T-helper 1 cell (primary cell): ENCODE measurements around the gene RETREG2.
A peak's percentile ranks its signal among the peaks of the same experiment; 100 is the strongest.
"Not testable (repeated sequence)": the region's sequence is repeated elsewhere in the genome, so short reads cannot be mapped to it uniquely, and the experiment has no call there.

Source experiments
- DNase-seq, 5 donors: peaks; one replicate each; pipeline ENCODE4 v3.0.0-alpha.2; 2012 to 2020

RETREG2 gene

DNA sequence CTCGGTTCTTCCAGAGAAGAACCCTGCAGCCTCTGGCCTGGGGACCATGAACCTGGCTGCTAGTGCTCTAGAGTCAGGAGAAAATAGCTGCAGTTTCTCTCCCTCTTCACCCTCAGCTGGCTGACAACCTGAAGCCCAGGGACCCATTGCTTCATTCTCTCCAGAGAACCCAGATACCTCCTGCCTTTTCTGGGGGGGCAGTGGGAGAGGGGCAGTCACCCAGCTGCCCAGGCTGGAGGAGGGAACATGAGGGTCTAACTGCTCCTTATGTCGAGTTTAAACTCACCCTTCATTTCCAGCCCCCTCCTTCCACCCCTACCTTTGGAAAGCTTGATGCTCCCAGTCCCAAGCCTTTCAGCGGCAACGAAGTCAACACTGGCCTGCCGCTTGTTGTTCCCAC lies 20.9 kb downstream of the RETREG2 start:
- no peak for DNase-seq

DNA sequence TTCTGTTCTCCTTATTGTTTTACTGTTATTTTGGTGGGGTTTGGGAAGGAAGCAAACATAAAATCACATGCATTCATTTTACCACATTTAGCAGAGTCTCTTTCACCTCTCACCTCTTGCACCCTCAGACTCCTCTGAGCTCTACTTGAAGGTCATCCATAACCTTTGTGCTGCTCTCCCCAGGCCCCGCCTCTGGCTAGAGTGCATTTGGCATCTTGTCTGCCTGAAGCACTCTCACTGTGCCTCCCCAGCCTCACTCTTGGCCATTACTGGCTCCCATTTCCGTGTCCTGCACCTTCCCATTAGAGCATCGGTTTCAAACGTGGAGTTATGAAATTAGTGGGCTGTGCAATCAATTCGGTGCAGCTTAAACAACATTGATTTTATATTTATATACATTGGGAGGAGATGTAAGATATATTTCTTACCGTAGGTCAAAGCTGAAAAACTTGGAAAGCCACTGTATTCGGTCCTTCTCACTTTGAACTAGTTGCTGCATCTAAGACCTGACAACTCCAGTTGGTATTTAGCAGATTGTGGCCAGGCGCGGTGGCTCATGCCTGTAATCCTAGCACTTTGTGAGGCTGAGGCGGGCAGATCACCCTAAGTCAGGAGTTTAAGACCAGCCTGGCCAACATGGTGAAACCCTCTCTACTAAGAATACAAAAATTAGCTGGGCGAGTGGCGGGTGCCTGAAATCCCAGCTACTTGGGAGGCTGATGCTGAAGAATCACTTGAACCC lies 21.6 kb downstream of the RETREG2 start:
- no peak for DNase-seq

DNA sequence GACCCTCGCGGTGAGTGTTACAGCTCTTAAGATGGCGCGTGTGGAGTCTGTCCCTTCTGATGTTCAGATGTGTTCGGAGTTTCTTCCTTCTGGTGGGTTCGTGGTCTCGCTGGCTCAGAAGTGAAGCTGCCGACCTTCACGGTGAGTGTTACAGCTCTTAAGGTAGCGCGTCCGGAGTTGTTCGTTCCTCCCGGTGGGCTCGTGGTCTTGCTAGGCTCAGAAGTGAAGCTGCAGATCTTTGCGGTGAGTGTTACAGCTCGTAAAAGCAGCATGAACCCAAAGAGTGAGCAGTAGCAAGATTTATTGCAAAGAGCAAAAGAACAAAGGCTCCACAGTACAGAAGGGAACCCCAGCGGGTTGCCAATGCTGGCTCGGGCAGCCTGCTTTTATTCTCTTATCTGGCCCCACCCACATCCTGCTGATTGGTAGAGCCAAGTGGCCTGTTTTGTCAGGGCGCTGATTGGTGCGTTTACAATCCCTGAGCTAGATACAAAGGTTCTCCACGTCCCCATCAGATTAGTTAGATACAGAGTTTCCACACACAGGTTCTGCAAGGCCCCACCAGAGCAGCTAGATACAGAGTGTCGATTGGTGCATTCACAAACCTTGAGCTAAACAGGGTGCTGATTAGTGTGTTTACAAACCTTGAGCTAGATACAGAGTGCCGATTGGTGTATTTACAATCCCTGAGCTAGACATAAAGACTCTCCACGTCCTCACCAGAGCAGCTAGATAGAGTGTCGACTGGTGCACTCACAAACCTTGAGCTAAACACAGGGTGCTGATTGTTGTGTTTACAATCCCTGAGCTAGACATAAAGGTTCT lies 22.6 kb downstream of the RETREG2 start:
- not testable (repeated sequence) for DNase-seq

- not testable (repeated sequence) for DNase-seq
Observed at GRCh38 chr2:219201331-219201730, 23.3 kb downstream of the RETREG2 start.

- DNase-seq, result no peak
Observed at GRCh38 chr2:219204425-219205164, 26.5 kb downstream of the RETREG2 start.

- DNase-seq, result no peak
Observed at GRCh38 chr2:219205165-219205538, 27.1 kb downstream of the RETREG2 start.

DNA sequence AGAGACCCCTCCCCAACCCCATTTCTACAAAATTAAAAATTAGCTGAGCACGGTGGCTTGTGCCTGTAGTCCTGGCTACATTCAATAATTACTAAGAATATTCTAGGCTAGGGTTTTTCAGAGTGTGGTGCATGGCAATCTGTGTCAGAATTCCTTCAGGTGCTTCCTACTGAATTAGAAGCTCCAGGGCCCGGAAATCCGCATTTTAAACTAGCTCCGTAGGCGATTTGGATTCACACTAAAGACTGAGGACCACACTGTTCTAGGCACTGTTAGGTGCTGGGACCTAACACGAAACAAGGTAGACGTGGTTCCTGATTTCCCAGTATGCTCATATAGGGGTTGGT lies 27.9 kb downstream of the RETREG2 start:
- no peak for DNase-seq

GRCh38 chr2:219206328-219207133 lies 28.5 kb downstream of the RETREG2 start, which contains the start of gene ZFAND2B:
ZFAND2B (plus strand) TSS chr2:219206782; CDS start chr2:219206988, 206 bp downstream.
- DNase-seq, result peak; percentile 90 to 97 (median 93)

DNA sequence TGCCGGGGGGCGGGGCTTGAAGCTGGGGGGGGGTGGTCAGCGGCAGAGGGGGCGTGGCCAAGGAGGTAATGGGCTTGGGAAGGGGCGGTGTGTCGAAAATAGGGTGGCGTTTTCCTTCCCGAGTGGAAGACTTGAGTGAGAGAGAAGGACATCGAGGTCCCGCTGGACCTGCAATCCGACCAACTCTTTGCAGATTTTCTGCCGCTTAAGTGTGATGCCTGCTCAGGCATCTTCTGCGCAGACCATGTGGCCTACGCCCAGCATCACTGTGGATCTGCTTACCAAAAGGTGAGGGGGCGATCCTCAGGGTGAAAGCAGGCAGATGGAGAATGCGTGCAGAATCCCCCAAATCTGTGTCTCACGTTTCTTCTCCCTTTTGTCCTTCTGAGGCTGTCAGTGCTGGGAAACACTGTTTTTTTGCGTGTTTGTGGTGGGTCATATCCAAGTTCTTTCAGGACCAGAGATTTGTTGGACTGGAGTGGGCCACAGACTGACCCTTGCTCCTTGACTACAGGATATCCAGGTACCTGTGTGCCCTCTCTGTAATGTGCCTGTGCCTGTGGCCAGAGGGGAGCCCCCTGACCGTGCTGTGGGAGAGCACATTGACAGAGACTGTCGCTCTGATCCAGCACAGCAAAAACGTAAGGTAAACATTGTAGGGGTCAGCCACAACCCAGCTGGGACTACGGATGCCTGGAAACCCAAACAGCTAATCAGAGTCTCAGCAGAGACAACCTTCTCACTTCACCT lies 29.2 kb downstream of the RETREG2 start:
- no peak for DNase-seq

- DNase-seq, result no peak
Observed at GRCh38 chr2:219207884-219208740, 30.0 kb downstream of the RETREG2 start.

DNA sequence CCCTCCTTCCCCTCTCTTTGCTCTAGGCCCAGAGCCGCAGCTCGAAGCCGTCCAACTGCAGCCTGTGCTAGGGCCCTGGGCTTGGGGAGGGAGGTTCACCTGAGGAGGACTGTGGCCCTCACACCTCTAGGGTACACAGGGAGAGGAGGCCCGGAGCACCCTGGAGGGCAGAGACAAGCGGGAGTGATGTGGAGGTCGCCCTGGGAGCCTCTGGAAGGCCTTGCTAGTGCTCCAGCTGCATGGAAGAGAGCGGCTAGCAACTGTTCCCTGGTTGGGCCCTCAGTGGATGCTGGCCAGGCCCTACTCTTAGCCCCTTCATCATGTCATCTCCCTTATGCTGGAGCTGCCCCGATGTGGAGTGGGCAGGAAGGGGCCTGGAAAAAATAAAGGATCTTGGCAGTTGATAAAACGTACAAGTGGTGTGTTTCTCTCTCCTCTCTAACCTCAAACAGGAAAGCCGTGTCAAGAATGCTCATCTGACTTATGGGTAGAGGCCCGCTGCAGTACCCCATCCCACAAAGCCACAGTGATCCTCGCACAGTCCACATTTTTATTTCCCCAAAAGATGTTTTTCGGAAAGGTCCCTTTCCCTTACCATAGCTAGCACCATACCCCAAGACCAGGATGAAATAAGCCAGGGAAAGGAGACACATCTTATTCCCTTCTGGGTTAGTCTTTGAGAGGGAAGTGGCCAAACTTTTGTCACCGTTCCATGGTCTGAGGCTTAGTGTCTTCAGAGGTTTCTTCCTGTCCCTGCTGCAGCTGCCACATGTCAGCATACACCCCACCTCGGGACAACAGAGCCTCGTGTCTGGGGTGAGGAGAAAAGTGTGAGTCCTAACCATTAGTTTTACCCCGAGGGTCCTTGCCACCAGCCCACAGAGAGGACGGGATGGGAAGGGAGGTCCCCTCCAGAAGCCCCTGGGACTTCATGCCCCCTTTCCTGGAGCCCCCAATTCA lies 31.4 kb downstream of the RETREG2 start:
- DNase-seq, result no peak

GRCh38 chr2:219210196-219210885 lies 32.3 kb downstream of the RETREG2 start:
- no peak for DNase-seq

DNA sequence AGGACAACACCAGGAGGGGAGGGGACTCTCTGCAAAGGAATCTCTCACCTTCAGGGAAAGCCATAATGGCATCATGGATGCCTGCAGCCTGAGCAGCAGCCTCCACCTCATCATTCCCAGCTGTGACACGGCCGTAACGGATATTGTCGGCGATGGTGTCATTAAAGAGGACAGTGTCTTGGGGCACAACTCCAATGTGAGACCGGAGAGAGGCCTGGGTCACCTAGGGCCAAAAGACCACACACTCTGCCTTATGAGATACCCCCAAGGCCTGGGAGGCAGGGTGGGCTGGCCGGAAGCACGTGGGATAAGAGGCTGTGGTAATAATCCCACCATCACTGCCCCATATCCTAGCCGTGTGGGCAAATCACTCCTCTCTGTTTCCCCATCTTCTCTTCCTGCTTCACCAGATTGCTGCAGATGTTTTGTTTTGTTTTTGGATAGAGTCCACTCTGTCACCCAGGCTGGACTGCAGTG lies 32.8 kb downstream of the RETREG2 start:
- no peak for DNase-seq

GRCh38 chr2:219213026-219213415 lies 34.9 kb downstream of the RETREG2 start:
- DNase-seq, result no peak

GRCh38 chr2:219213486-219214071 lies 35.5 kb downstream of the RETREG2 start:
- no peak for DNase-seq

- no peak for DNase-seq
Observed at GRCh38 chr2:219214141-219214540, 36.1 kb downstream of the RETREG2 start.

- no peak for DNase-seq
Observed at GRCh38 chr2:219214786-219215185, 36.7 kb downstream of the RETREG2 start.

GRCh38 chr2:219215871-219216534 lies 37.9 kb downstream of the RETREG2 start:
- DNase-seq, result no peak
